ENCODE measurements around the gene RNF17.

- TF ChIP-seq CTCF (tag by site-specific recombination; IDR thresholded peaks at IDR 0.05) (peak; percentile 81), ZNF549 (tag by site-specific recombination; IDR thresholded peaks at IDR 0.05) (no peak), PATZ1 (tag by site-specific recombination; IDR thresholded peaks at IDR 0.05) (no peak), ZNF510 (tag by site-specific recombination; IDR thresholded peaks at IDR 0.05; ENCODE audit: insufficient replicate concordance) (no peak), ZNF707 (tag by site-specific recombination; IDR thresholded peaks at IDR 0.05) (no peak)
Observed at GRCh38 chr13:24727731-24728601, 36.0 kb upstream of the RNF17 start.
